GM12801 (cell line): Measurements from ENCODE around the gene TPBG.

Experiments
- TF ChIP-seq, protein P1 (sequence below): IDR thresholded peaks from one replicate; pipeline ENCODE4 v1.5.1; 2011; ENCODE audit warnings: control low read depth; ENCODE audit not compliant: insufficient read length; ENCODE audit errors: extremely low read depth

TPBG gene

DNA sequence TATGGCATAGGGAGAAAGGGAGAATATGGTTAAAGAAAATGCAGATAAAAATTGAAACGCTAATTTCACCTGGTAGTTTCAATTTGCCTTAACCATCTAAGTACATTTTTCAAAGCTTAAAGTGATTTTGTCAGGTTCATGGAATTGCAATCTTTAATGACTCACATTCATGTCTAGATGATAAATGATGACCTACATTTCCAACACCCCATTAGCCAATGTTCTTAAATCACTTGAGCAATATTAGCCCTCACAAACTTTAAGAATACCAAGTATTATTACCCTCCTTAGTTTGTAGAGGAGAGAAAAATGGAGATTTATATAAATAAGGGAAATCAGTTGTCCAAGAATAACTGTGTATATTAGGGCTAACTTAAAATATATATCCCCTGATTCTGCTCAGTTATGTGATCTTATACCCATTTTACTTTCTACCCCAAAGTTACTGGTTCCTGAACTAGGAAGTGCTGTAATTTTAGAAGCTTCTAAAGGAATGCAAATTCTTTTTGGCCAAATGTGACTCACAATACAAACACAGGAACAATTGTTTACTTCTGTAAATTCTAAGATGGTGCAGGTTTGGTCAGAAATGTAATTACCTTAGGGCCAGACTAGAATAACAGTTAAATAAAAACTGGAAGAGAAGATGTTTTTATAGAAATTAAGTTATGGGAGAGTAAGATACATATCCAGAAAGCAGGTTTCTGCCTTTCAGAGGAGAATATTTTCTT lies 34.5 kb downstream of the TPBG start:
- TF ChIP-seq, protein P1, sequence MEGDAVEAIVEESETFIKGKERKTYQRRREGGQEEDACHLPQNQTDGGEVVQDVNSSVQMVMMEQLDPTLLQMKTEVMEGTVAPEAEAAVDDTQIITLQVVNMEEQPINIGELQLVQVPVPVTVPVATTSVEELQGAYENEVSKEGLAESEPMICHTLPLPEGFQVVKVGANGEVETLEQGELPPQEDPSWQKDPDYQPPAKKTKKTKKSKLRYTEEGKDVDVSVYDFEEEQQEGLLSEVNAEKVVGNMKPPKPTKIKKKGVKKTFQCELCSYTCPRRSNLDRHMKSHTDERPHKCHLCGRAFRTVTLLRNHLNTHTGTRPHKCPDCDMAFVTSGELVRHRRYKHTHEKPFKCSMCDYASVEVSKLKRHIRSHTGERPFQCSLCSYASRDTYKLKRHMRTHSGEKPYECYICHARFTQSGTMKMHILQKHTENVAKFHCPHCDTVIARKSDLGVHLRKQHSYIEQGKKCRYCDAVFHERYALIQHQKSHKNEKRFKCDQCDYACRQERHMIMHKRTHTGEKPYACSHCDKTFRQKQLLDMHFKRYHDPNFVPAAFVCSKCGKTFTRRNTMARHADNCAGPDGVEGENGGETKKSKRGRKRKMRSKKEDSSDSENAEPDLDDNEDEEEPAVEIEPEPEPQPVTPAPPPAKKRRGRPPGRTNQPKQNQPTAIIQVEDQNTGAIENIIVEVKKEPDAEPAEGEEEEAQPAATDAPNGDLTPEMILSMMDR, result no peak

GRCh38 chr6:82408952-82409431 lies 45.4 kb downstream of the TPBG start:
- TF ChIP-seq, protein P1, result no peak

DNA sequence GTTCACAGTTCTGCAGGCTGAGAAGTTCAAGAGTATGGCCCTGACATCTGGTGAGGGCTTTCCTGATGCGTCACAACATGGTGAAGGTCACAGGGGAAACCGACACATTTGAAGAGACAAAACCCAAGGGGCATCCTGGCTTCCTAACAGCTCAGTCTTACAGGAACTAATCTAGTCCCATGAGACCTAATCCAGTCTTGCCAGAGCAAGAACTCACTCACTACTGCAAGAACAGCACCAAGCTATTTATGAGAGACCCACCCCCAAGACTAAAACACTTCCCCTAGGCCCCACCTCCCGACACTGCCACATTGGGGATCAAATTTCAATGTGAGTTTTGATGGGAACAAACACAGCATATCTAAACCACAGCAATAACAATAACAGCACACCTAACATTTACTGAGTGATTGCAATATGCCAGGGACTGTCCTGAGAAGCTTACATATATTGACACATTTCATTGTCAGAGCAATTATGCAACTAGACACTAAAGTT lies 46.6 kb downstream of the TPBG start:
- TF ChIP-seq, protein P1, result no peak

DNA sequence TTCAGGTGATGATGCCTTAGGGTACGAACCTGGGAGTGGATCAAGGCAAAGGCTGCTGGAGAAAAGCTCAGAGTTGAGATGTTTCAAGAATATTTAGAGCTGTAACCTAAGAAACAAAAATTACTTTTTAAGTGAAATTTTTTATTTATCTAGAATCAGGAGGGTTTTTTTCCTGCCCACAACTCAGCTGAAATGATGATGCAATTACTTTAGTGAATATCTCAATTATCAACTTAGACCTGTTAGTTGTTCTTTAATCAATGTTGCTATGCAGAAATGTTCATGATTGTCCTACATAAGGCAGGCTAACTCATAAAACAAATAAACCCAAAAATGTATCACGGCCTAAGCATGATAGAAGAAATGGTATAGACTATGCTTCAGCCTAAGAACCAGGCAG lies 50.3 kb downstream of the TPBG start:
- TF ChIP-seq, protein P1, result no peak

- TF ChIP-seq, protein P1, result no peak
These were observed 52.2 kb downstream of the TPBG start for GRCh38 chr6:82415820-82416219.

DNA sequence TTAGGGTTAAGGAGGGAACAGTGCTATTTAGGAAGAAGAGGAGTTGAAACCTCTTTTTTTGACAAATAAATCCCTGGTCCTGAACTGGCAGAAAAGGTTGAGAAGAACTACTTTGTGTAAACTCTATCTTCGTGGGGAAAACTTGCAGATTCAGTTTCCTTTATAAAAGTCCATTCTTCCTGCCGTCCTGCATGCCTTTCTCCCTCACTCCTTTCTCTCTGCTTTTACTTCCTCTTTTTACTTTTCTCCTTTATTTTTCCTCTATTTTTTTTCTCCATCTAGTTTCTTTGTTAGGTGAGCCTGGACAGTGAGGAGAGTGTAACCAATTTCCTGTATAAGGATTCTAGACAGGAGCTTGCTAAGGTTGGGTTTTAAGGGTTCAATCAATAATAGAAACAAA lies 52.7 kb downstream of the TPBG start:
- TF ChIP-seq, protein P1, result no peak
